ENCODE data around the gene ALG3.

The ALG3 gene

DNA sequence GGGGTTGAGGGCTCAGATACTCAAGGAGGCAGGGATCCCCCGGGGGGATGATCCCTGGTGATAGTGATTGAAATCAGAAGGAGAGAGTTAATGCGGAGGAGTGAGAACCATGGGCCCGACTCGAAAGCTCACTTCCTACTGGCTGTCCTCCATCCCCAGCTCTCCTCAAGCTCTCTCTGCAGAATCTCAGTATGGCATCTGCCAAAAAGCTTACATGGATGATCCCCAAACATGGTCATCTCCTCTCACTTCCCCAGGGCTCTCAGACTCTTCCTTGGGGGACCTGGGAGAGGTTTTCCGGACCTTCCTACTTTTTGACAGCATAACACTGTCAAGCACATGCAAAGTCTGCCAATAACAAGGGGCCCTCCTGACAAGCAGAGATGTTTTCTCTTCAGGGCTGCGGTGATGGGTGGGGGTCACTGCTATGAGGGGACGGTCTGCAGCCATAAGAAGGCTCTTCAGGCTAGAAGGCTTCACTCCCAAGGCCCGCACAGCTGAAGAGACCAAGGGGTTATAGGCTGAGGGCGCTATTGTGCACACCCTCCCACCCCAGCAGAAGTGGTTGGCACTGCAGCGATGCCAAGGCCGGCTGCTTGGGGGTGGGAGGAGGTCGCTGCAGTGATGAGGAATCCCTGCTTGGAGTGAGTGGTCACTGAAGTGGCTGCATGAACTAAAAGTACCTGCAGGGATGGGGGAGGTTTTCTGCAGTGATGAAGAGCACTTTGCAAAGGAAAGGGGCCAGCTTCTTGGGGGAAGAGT lies 20.2 kb downstream of the ALG3 start:
- no peak for TF ChIP-seq SP1 (IDR thresholded peaks at IDR 0.05)
- TF ChIP-seq, protein P1, sequence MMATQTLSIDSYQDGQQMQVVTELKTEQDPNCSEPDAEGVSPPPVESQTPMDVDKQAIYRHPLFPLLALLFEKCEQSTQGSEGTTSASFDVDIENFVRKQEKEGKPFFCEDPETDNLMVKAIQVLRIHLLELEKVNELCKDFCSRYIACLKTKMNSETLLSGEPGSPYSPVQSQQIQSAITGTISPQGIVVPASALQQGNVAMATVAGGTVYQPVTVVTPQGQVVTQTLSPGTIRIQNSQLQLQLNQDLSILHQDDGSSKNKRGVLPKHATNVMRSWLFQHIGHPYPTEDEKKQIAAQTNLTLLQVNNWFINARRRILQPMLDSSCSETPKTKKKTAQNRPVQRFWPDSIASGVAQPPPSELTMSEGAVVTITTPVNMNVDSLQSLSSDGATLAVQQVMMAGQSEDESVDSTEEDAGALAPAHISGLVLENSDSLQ (IDR thresholded peaks at IDR 0.05) = no peak
- CTCF ChIA-PET = interaction anchor here (0.6 to 2.2 kb wide), 8 partner anchors 8 to 61 kb away, joined by 3 to 7 read pairs (median 4); partner anchors contain the start of gene CAMK2N2
- POLR2A ChIA-PET = interaction anchor here (0.7 to 1.9 kb wide), 3 partner anchors 8 to 94 kb away, joined by 3 to 8 read pairs (median 3); partner anchors contain the start of genes ABCF3 and EIF2B5
- DNase-seq (ENCODE audit: extremely low spot score) = no peak

- DNase-seq (ENCODE audit: extremely low spot score) = peak; percentile 63
- POLR2A ChIA-PET = interaction anchor here (1.1 kb wide), 2 partner anchors 34 to 42 kb away, joined by 3 read pairs; partner anchors contain the start of gene ABCF3
These were observed 21.3 kb downstream of the ALG3 start for GRCh38 chr3:184227481-184227935.

DNA sequence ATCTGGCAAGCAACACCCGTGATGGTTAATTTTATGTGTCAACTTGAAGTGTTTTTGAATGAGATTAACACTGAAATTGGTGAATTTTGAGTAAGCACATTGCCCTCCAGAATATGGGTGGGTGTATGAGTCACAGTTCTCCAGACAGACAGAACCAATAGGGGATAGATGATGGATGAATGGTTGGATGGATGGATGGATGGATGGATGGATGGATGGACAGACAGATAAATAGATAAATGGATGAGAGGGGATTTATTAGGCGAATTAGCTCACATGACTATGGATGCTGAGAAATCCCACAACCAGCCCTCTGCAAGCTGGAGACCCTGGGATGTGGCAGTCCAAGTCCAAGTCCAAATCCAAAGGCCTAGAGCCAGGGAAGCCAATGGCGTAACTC lies 24.8 kb downstream of the ALG3 start:
- ChIA-PET POLR2A (no interaction called here), CTCF (no interaction called here)
- no peak for DNase-seq (ENCODE audit: extremely low spot score)
- no peak for TF ChIP-seq BHLHE40 (IDR thresholded peaks at IDR 0.05; ENCODE audit: borderline replicate concordance)
- no peak for TF ChIP-seq ELF4 (IDR thresholded peaks at IDR 0.05)
- no peak for TF ChIP-seq CTBP1 (IDR thresholded peaks at IDR 0.05; ENCODE audit: borderline replicate concordance)
- no peak for TF ChIP-seq ARNT (IDR thresholded peaks at IDR 0.05)
- TF ChIP-seq ZNF384 (IDR thresholded peaks at IDR 0.05) = no peak
- no peak for TF ChIP-seq FOXA1 (IDR thresholded peaks at IDR 0.05)
- TF ChIP-seq FOXK2 (IDR thresholded peaks at IDR 0.05) = no peak
- TF ChIP-seq L3MBTL2 (conservative IDR thresholded peaks at IDR 0.05) = no peak
- TF ChIP-seq, protein P1 (IDR thresholded peaks at IDR 0.05) = no peak
- no peak for TF ChIP-seq LEF1 (IDR thresholded peaks at IDR 0.05; ENCODE audit: borderline replicate concordance)
- no peak for TF ChIP-seq TARDBP (IDR thresholded peaks at IDR 0.05)
- no peak for TF ChIP-seq NFRKB (IDR thresholded peaks at IDR 0.05)
- no peak for TF ChIP-seq FOXM1 (IDR thresholded peaks at IDR 0.05; ENCODE audit: borderline replicate concordance)
- TF ChIP-seq SP1 (IDR thresholded peaks at IDR 0.05) = no peak
- no peak for TF ChIP-seq SUZ12 (IDR thresholded peaks at IDR 0.05)
- TF ChIP-seq HDGF (IDR thresholded peaks at IDR 0.05; ENCODE audit: borderline replicate concordance) = no peak

More at GRCh38 chr3:184227481-184227935, 21.3 kb downstream of the ALG3 start:
- CTCF ChIA-PET = interaction anchor here (0.8 to 2.2 kb wide), 14 partner anchors 9 to 83 kb away, joined by 3 to 7 read pairs (median 4); partner anchors contain the start of genes CAMK2N2 and EEF1AKMT4
- TF ChIP-seq ZNF384 (IDR thresholded peaks at IDR 0.05) = no peak
- no peak for TF ChIP-seq LEF1 (IDR thresholded peaks at IDR 0.05; ENCODE audit: borderline replicate concordance)
- TF ChIP-seq FOXA1 (IDR thresholded peaks at IDR 0.05) = no peak
- TF ChIP-seq L3MBTL2 (conservative IDR thresholded peaks at IDR 0.05) = no peak
- no peak for TF ChIP-seq CTBP1 (IDR thresholded peaks at IDR 0.05; ENCODE audit: borderline replicate concordance)
- no peak for TF ChIP-seq SP1 (IDR thresholded peaks at IDR 0.05)
- TF ChIP-seq, protein P1 (IDR thresholded peaks at IDR 0.05) = no peak
- TF ChIP-seq ARNT (IDR thresholded peaks at IDR 0.05) = no peak

DNA sequence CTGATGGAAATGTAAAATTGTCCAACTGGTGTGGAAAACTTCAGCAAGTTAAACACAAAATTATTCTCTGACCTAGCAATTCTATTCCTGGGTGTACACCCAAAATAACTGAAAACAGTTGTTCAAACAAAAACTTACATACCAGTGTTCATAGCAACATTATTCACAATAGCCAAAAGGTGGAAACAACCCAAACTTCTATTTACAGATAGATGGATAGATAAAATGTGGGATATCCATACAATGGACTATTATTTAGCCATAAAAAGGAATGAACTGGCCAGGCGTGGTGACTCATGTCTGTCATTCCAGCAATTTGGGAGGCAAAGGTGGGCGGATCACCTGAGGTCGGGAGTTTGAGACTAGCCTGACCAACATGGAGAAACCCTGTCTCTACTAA lies 26.2 kb downstream of the ALG3 start:
- no peak for DNase-seq (ENCODE audit: extremely low spot score)
- ChIA-PET CTCF (no interaction called here), POLR2A (no interaction called here)
- no peak for TF ChIP-seq SUZ12 (IDR thresholded peaks at IDR 0.05)
- TF ChIP-seq HDGF (IDR thresholded peaks at IDR 0.05; ENCODE audit: borderline replicate concordance) = no peak
- TF ChIP-seq NFRKB (IDR thresholded peaks at IDR 0.05) = no peak
- no peak for TF ChIP-seq TARDBP (IDR thresholded peaks at IDR 0.05)
- TF ChIP-seq, protein P1 (IDR thresholded peaks at IDR 0.05) = no peak
- TF ChIP-seq ZNF384 (IDR thresholded peaks at IDR 0.05) = no peak
- TF ChIP-seq CTBP1 (IDR thresholded peaks at IDR 0.05; ENCODE audit: borderline replicate concordance) = no peak
- TF ChIP-seq FOXM1 (IDR thresholded peaks at IDR 0.05; ENCODE audit: borderline replicate concordance) = no peak
- TF ChIP-seq SP1 (IDR thresholded peaks at IDR 0.05) = no peak
- no peak for TF ChIP-seq ARNT (IDR thresholded peaks at IDR 0.05)
- no peak for TF ChIP-seq LEF1 (IDR thresholded peaks at IDR 0.05; ENCODE audit: borderline replicate concordance)
- TF ChIP-seq ELF4 (IDR thresholded peaks at IDR 0.05) = no peak
- no peak for TF ChIP-seq L3MBTL2 (conservative IDR thresholded peaks at IDR 0.05)
- no peak for TF ChIP-seq BHLHE40 (IDR thresholded peaks at IDR 0.05; ENCODE audit: borderline replicate concordance)

DNA sequence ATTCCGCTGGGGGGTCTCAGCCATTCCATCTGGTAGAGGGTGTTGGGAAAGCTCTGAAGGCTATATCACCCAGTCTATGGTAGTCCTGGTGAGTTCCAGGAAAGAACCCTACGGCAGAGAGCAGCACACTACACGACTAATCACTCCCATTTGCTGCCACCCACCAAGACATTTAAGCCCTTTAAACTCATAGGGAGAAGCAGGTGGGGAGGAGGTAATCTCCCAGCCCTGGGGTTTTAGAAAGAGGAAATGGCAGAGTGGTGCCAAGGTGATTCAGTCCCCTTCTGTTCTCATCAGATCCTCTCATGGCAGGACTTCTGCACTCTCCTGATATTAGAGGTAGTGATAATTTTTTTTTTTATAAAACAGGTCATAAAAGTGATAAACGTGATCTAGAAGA lies 29.9 kb downstream of the ALG3 start:
- CTCF ChIA-PET = interaction anchor here (0.6 kb wide), 2 partner anchors 13 to 331 kb away, joined by 3 read pairs; no protein-coding TSS in a partner anchor
- POLR2A ChIA-PET = no interaction called here
- no peak for TF ChIP-seq FOXM1 (IDR thresholded peaks at IDR 0.05; ENCODE audit: borderline replicate concordance)
- no peak for TF ChIP-seq TARDBP (IDR thresholded peaks at IDR 0.05)
- TF ChIP-seq HDGF (IDR thresholded peaks at IDR 0.05; ENCODE audit: borderline replicate concordance) = no peak
- TF ChIP-seq SP1 (IDR thresholded peaks at IDR 0.05) = no peak
- TF ChIP-seq ZNF384 (IDR thresholded peaks at IDR 0.05) = no peak
- DNase-seq (ENCODE audit: extremely low spot score) = no peak

DNA sequence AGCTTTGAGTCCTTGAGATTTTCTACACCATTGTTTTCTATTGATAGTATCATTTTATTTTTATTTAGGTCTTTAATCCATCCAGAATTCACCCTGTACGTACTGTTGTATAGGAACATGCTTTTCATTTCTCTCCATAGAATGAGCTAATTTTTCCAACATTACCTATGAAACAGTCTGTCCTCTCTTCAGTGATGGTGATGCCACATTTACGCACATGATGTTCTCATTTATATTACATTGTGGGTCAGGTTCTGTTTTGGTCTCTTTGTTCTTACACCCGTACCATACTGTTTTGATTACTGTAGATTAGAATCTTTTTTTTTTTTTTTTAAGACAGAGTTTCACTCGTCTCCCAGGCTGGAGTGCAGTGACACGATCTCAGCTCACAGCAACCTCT lies 37.0 kb downstream of the ALG3 start:
- CTCF ChIA-PET = no interaction called here
- no peak for TF ChIP-seq ELF4 (IDR thresholded peaks at IDR 0.05)
- no peak for TF ChIP-seq FOXM1 (IDR thresholded peaks at IDR 0.05; ENCODE audit: borderline replicate concordance)
- TF ChIP-seq CTBP1 (IDR thresholded peaks at IDR 0.05; ENCODE audit: borderline replicate concordance) = no peak
- TF ChIP-seq ZNF384 (IDR thresholded peaks at IDR 0.05) = no peak
- TF ChIP-seq FOXA1 (IDR thresholded peaks at IDR 0.05) = no peak
- no peak for TF ChIP-seq NFRKB (IDR thresholded peaks at IDR 0.05)
- no peak for TF ChIP-seq ARNT (IDR thresholded peaks at IDR 0.05)
- TF ChIP-seq HDGF (IDR thresholded peaks at IDR 0.05; ENCODE audit: borderline replicate concordance) = no peak
- no peak for TF ChIP-seq SUZ12 (IDR thresholded peaks at IDR 0.05)
- TF ChIP-seq FOXK2 (IDR thresholded peaks at IDR 0.05) = no peak
- TF ChIP-seq SP1 (IDR thresholded peaks at IDR 0.05) = no peak
- no peak for TF ChIP-seq LEF1 (IDR thresholded peaks at IDR 0.05; ENCODE audit: borderline replicate concordance)
- TF ChIP-seq, protein P1 (IDR thresholded peaks at IDR 0.05) = no peak
- no peak for TF ChIP-seq TARDBP (IDR thresholded peaks at IDR 0.05)
- no peak for TF ChIP-seq BHLHE40 (IDR thresholded peaks at IDR 0.05; ENCODE audit: borderline replicate concordance)
- DNase-seq (ENCODE audit: extremely low spot score) = no peak
- POLR2A ChIA-PET = no interaction called here

All from HEK293T (cell line).